ENCODE results near the gene DAW1.

- TF ChIP-seq EZH2 (IDR thresholded peaks at IDR 0.05; ENCODE audit: insufficient read depth, poor library complexity, severe bottlenecking) (no peak), EZH2phosphoT487 (IDR thresholded peaks at IDR 0.05; ENCODE audit: insufficient read depth, low read depth) (no peak)
These were observed 37.0 kb downstream of the DAW1 start for GRCh38 chr2:227908266-227909054.

All from GM23248 (cell line).